Measurements from ENCODE around the gene YY1.
"Not testable (repeated sequence)": the region's sequence is repeated elsewhere in the genome, so short reads cannot be mapped to it uniquely, and the experiment has no call there.

The YY1 gene

DNA sequence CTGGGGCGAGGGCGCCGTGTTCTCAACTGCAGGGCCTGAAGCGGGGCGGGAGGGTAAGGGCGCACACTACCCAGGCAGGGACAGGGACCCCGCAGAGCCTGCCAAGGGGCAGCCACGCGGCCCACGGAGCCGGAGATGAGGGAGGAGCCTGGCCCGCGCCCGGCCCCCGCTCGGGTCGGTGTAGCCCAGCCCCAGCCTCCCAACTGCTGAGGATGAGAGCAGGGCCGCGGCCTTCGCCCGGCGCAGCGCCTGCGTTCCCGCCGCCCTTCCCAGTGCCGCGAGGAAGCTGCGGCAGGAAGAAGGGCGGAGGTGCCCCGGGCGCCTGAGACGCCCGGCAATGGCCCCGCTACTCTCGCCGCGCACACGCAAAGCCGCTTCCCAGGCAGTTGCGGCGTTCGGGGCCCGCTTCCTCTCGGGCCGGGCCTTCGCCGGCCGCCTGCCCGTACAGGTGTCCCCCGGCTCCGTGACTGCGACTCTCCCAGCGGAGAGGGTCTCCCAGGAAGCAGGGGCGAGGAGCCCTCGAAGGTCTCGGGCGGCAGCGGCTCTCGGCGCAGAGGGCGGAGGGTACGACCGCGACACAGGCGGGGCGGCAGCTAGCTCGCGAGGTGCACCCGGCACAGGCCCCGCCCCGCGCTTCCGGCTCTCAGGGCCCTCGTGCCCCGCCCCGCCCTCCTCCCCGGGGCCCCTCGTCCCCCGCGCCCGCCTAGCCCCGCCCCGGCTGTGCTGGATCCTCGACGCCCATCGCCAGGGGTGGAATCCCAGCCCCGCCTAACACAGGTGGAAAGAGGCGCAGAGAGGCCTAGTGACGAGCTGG is 24.8 kb upstream of the YY1 start:
- DNase-seq (ENCODE audit: low read depth) = peak; percentile 47

DNA sequence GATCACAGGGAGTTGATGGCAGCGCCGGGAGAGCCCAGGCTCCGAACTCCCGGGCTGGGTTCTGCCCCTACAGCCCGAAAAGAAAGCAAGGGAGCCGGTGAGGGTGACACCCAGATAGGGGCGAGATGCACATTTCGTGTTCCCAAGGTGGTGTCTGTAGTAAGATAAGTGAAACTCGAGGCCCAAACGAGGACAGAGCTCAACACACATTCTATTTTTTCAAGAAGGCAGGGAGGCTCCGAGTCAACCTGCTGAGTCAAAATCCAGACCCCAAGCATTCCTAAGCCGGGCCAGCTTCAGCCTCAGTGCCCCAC is 24.2 kb upstream of the YY1 start:
- no peak for DNase-seq (ENCODE audit: low read depth)

DNA sequence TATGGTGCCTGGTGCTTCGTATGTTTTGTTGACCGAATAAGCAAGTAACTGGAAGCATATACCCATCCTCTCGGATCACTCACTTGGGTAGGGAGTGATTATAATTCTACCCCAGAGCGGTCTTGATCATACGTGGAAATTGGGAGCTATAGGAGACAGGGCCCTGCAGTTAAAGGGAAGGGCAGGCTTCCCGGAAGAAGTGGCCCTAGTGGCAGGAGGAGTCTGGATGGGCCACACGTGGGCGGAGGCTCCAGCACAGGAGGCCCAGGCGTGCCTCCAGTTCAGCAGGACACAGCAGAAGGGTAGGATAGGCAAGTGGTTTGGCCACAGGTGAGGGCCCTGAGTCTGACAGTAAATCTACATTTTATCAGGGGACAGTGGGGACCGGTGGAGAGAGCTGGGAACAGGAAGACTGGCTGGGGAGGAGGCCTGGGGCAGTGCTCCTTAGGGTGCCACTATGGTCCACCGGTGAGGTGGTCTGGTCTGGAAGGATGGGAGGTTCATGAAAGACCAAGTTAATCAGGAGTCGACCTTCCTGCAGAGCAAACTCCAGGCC is 23.5 kb upstream of the YY1 start:
- DNase-seq (ENCODE audit: low read depth) = no peak

DNA sequence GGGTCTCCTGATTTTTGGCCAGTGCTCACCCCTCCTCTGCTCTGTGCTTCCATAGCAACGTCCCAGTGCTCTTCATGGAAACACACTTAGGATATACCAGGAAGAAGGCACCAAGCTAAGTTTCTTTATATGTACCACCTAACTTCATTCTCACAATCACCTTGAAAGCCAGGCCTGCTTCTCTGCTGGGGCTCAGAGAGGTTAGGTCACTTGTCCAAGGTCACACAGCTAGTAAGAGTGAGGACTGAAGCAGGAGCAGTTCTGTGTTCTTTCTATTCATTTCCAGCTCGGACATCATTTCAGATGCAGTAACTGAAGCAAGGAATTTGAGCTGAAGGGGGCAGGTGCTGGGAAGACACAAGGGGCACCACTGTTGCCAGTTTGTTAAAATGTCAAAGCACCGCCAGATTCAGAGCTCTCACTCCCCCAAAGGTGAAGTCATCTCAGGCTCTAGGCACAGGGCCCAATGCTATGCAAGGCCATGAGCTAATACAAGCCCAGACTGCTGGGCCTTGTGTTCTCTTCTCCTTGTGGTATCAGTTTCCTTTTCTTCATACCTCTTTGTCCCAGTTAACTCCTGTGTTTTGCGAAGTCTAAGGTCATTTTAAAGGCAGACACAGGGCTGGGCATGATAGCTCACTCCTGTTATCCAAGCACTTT is 19.7 kb upstream of the YY1 start:
- no peak for DNase-seq (ENCODE audit: low read depth)

DNA sequence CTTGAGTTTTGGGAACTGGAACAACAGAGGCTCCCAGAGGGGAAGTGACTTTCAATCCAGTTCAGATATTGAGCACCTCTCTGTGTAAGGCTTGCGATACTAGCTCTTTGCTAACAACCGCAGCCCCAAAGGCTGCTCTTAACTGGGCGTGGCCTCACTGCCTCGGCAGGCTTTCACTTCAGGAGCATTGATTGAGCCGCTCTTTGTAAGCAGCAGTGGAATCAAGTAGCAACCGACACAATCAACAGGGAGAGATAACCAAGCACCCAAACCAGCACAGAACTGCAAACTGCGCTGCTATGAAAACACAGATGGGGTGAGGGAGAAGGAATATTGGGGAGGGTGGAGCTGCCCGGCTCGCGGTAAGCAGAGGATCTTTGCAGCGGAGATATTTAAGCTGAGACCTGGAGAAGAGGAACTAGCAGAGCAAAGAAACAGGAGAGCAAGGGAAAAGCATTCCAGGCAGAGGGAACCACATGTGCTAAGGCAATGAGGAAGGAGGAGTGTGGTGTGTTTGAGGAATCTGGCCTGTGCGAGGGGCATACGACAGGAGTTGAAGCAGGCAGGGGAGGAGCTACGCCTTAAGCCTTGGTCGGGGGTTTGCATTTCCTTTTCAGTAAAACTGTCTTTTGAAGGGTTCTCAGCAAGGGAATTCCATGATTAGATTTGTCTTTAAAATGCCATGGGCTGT is 17.3 kb upstream of the YY1 start:
- peak; percentile 49 for DNase-seq (ENCODE audit: low read depth)

DNA sequence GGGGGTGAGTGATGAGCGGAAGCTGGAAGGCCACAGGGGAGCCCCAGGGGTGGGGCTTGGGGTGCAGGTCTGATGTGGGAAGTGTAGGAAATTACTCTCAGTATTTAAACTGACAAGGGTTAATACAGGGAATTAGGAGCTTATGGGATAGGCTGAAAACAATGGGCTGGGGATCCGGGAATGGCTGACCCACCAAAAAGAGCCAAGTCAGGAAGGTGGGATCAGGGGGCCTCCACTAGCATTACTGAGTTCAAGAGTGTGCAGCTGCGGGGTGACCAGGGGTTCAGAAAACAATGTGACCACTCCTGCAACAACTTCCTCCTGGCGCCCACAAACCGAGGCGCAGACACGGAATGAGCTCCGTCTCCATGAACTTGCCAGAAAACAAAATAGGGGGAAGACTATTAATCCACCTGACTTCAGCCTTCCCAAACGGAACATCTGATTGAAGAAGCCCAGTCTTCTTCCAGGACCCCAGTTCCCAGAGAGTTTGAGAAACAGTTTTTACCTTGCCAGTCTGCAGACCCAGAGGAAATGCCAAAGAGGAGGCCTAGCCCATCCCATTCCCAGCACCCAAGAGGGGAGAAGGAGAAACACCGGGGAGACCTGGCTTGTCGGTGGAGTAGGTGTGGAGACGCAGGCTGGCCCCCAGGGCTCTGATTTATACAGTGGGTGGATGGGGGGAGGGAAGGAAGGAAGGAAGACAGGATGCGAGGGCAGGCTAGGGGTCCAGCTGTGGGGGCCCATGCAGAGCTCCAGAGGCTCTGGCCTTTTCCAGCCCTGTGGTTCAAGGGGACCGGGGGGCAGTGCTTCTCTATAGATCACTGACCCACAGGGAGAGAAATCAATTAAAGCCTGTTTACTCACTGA is 16.5 kb upstream of the YY1 start:
- no peak for DNase-seq (ENCODE audit: low read depth)

DNA sequence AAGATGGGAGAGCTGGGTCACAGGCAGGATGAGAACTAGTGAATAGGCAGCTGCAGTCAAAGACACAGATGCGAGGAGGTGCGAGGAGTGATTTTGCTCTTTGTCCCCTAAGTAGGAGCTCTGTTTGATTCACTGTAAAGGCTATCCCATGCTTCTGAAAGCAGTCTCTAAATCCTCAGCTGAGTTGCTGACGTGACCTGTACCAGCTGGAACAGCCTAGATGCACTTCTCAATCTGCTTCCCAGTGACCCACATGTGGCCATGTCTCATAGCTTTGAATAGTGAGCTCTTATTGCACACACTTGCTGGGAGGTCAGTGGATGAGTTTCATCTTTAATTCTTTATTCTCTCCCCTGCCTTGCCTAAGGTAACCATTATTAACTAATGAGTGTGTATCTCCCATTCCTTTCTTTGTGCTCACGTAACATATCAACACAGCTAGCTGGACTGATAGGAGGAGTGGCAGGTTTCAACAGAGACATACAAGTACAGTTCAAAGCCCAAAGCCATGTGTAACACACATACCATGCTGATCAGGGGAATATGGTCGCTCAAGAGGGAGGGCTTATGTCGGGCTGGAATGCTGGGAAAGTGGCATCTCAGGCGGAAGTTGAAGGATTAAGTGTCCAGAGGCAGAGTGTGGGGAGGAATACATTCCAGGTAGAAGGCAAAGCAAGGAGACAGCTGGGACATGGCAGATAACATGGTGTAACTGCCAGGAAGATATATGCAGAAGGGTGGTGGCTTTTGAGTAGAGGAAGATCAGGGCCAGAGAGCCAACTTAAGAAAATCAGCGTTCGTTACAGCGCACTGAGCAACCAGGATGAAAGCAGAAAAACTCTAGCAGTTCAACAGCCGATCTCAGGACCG is 15.4 kb upstream of the YY1 start:
- no peak for DNase-seq (ENCODE audit: low read depth)

DNA sequence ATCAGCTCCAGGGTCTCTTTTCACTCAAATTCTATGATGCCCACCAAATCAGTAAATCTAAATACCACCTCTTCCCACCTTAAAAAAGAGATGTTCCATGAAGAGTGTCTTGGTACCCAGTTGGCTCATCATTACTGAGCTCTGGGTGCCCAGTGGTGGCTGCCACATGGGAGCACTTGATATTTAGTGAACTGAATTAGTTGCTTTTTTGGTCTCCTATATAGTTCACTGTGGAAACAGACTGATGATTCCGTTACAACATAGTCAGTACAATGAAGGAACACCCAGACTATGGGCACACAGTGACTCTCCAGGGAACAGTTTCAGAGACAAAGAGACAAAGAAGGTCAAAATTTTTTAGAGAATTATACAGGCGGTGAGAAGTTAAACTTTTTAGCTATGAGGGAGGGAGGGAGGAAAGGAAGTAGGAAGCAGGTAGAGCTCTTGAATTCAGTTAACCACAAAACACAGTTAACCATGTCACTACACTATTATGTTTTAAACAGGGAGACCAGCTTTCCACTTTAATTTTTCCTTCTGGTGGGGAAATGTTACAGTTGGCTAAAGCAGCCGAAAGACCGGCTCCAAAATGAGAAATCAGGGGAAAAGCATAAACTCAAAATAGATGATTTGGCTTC is 14.6 kb upstream of the YY1 start:
- DNase-seq (ENCODE audit: low read depth) = no peak

DNA sequence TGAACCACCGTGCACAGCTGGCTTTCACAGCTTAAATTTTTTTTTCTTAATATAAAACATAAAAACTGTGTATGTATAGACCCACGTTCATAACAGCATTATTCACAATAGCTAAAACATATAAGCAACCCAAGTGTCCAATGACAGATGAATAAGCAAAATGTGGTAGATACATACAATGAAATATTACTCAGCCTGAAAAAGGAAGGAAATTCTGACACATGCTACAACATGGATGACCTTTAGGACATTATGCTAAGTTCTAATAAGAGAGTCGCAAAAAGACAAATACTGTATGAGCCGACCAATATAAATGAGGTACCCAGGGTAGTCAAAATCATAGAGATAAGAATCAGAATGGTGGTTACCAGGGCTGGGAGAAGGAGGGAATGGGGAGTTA is 13.8 kb upstream of the YY1 start:
- DNase-seq (ENCODE audit: low read depth) = no peak

DNA sequence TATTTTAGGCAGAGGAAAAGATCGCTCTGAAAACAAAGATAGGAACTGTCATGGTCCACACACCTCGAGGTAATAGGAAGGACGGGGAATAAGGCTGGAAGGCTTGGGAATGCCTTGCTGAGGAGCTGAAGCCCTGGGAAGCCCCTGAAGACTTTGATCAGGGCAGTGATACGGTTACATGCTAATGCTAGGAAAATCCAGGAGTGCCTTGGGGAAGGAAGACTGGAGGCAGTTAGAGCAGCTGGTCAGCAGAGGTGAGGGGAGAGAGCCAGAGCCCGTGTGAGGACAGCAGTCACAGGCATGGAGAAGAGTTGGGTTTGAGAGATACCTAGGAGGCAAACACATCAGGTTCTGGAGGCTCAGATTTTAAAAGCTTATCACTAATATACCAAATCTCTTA is 8.6 kb upstream of the YY1 start:
- no peak for DNase-seq (ENCODE audit: low read depth)

DNA sequence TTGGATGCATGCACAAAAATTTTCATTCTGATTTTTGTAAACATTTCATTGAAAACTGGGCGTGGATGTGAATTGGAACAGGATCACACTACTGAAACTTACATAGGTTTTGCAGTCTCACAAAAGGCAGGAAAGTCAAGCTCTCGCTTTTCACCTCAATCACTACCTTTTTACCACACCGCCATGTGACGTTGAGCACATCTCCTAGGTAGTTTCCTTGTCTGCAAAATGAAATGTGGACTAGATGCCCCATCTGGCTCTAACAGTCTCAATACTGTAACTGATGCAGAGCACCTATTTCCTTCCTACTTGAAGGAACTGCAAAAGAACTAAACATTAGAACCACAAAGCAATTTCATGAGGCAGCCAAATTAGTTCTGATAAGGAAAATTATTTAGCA is 4.4 kb upstream of the YY1 start:
- DNase-seq (ENCODE audit: low read depth) = no peak

DNA sequence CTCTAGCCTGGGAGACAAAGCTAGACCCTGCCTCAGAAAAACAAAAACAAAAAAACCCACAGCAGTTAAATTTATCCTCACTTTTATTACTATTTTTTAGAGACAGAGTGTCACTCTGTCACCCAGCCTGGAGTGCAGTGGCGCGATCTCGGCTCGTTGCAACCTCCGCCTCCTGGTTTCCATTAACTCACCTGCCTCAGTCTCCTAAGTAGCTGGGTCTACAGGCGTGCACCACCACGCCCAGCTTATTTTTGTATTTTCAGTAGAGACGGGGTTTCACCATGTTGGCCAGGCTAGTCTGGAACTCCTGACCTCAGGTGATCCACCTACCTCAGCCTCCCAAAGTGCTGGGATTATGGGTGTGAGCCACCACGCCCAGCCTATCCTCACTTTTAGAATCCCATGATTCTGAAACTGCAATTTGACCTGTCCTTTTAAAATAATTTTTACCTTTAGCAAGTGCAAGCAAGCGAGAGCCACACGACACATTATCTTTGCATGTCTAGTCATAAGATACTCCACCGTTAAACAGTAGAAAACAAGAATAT is 2.6 kb upstream of the YY1 start:
- DNase-seq (ENCODE audit: low read depth) = not testable (repeated sequence)

DNA sequence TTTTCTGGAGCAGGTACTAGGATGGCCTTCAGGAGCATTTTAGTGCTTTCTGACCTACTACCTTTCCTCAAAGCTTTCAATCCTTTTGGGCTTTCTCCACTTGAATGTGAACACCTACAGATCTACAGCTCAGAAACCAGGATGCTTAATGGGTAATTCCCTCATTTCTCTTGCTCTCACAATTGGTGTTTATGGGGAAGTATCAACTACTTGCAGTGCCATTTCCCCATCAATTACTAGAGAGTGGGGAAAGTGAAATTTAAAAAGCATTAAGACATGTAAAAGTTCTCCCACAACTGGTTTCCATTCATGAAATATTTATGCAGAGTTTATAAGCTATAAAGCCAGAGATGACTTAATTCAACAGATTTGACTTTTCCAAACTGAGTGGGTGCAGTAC is 2.1 kb upstream of the YY1 start:
- DNase-seq (ENCODE audit: low read depth) = no peak

DNA sequence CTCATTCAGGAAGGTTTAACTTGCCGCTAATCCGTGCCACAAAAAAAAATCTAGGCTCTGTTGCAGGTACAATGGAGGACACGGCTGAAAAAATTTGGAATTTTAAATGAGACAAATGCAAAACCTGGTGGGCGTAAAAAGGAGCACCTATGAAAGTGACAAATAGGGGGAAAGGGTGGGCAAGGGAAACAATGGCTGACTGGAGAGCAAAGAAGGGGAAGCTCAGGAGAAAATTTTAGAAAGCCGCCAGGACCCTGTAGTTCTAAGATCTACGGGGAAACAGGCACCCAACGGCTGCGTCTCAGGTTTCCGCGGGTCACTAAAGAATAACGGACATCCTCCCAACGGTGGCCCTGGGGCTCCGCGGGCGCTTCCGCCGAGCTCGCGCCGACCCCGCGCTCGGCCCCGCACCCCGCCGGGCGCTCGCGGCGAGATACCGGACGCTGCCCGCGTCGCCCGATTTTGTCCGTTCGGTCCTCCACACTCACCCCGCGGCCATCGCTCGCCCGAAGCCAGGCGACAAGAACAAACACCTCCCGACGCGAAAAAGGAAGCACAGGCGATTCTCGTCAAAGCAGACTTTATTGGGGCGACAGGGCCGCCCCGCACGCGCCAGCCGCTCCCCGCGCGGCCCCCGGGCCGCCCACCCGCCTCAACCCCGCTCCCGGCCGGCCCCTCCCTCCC is 1.1 kb upstream of the YY1 start:
- DNase-seq (ENCODE audit: low read depth) = peak; percentile 22

DNA sequence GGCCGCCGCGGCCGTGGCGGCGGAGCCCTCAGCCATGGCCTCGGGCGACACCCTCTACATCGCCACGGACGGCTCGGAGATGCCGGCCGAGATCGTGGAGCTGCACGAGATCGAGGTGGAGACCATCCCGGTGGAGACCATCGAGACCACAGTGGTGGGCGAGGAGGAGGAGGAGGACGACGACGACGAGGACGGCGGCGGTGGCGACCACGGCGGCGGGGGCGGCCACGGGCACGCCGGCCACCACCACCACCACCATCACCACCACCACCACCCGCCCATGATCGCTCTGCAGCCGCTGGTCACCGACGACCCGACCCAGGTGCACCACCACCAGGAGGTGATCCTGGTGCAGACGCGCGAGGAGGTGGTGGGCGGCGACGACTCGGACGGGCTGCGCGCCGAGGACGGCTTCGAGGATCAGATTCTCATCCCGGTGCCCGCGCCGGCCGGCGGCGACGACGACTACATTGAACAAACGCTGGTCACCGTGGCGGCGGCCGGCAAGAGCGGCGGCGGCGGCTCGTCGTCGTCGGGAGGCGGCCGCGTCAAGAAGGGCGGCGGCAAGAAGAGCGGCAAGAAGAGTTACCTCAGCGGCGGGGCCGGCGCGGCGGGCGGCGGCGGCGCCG is 381 bp downstream of the YY1 start:
- DNase-seq (ENCODE audit: low read depth) = no peak

DNA sequence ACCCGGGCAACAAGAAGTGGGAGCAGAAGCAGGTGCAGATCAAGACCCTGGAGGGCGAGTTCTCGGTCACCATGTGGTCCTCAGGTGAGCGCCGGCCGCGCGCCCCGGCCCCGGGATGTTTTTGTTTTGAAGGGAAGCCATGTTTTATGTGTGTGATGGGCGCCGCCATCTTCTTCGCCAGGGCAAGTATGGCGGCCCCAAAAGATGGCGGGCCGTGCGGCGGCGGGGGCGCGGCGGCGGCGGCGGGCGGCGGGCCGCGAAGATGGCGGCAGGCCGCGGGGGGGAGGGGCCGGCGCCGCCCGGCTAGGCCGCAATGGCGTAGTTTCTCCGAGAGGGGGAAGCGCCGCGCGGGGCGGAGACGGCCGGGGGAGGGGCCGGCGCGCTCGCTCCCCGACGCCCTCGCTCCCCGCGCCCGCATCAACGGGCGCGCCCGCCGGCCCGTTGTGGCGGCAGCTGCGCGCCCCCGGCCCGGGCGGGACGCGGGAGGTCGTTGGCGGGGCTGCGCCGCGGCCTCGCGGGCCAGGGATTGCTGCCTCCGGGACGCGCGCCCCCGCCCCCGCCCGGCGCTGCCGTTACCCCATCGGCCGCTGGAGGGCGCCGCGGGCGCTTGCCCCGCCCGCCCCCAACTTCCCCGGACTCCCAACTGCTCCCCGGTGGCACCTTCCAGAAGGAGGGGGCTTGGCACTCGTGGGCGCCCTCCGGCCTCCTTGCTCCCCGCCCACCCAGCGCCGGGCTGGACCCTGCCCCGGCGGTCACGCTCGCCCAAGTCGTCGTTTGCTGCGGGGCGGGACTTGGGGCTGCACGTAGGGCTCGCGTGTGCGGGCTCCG is 1.1 kb downstream of the YY1 start:
- DNase-seq (ENCODE audit: low read depth) = peak; percentile 79

DNA sequence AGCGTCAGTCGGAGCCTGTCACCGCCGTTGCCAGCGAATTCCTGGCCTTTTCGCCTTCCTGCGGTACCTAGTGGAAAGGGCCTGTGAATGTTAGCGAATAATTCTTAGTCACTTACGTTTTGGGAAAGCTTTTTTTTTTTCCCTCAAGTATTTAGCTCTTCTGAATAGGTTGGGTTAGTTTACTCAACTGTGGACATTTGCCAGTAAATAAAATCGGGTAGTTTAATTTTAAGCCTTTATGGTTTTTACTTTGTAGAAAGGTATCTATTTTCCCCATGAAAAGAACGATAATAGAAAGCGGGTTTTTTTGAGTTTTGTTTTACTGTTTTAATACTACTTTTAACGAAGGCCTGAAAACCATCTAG is 1.7 kb downstream of the YY1 start:
- DNase-seq (ENCODE audit: low read depth) = no peak

DNA sequence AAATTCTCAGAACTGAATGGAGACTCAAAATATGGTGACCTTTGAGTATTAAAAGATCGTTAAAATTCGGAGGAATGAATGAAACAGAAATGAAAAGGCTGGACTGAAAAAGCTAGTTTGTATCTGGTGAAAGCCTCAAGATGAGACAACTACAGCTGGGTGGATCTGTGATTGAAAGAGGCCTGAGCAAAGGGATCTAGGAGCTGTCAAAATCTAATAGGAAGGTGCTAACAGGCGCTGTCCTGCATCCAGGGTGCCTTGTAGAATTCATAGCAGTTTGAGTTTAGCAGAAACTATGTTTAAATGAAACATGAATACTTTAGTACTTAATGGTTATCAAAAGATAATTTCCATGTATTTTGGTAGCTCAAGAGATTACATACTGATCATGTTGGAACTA is 2.3 kb downstream of the YY1 start:
- DNase-seq (ENCODE audit: low read depth) = no peak
